SU-DHL-6 (cell line): ENCODE data around the gene DPP3.

Experiments
- H2AFZ ChIP-seq: fragments of 200-600 bp; sonication (generic); 2 replicates; pipeline ENCODE4 v1.6.1; 2014; ENCODE audit warnings: low read depth, mild to moderate bottlenecking, moderate library complexity, mixed read lengths, antibody characterized with exemption, low read length; ENCODE audit not compliant: severe bottlenecking
- H3F3A ChIP-seq: fragments of 200-600 bp; shearing (Covaris generic); 2 replicates; pipeline ENCODE4 v1.6.0; 2016; ENCODE audit warnings: antibody characterized with exemption, mild to moderate bottlenecking; ENCODE audit not compliant: insufficient read depth
- H3K27ac ChIP-seq: fragments of 200-600 bp; sonication (generic); 2 replicates; pipeline ENCODE4 v1.5.1; 2016; ENCODE audit warnings: low read depth, mild to moderate bottlenecking, low read length, moderate library complexity, mixed read lengths
- H3K27me3 ChIP-seq: fragments of 200-600 bp; sonication (generic), shearing (Covaris generic); 2 replicates; pipeline ENCODE4 v1.6.0; 2014; ENCODE audit warnings: mild to moderate bottlenecking, low read length
- H3K36me3 ChIP-seq: fragments of 200-600 bp; sonication (generic); 2 replicates; pipeline ENCODE4 v1.6.1; 2014; ENCODE audit warnings: mild to moderate bottlenecking, low read length, mixed read lengths
- H3K4me2 ChIP-seq: fragments of 300-600, 200-600 bp; shearing (Covaris generic), sonication (generic); 2 replicates; pipeline ENCODE4 v1.6.0; 2014; ENCODE audit warnings: low read length, low read depth, mild to moderate bottlenecking; ENCODE audit not compliant: poor library complexity, severe bottlenecking
- H3K4me3 ChIP-seq: fragments of 200-600 bp; sonication (generic); 2 replicates; pipeline ENCODE4 v1.5.1; 2014; ENCODE audit warnings: antibody characterized with exemption, low read length, mild to moderate bottlenecking, mixed read lengths; ENCODE audit not compliant: insufficient read depth, poor library complexity, severe bottlenecking
- H3K79me2 ChIP-seq: fragments of 200-600 bp; sonication (generic); 2 replicates; pipeline ENCODE4 v1.6.1; 2014; ENCODE audit warnings: mild to moderate bottlenecking, low read length, moderate library complexity; ENCODE audit not compliant: insufficient read depth
- H3K9ac ChIP-seq: fragments of 200-600 bp; sonication (generic); 2 replicates; pipeline ENCODE4 v1.7.0; 2014; ENCODE audit warnings: mild to moderate bottlenecking, low read length
- H3K9me2 ChIP-seq: fragments of 200-600 bp; sonication (generic); replicated peaks from 2 replicates; pipeline ENCODE4 v1.6.1; 2014; ENCODE audit warnings: low read length; ENCODE audit not compliant: insufficient read depth
- H3K9me3 ChIP-seq: fragments of 200-600 bp; sonication (generic); 2 replicates; pipeline ENCODE4 v1.6.1; 2014; ENCODE audit warnings: low read length, mixed read lengths; ENCODE audit not compliant: insufficient read depth
- H4K20me1 ChIP-seq: fragments of 200-600 bp; sonication (generic); 2 replicates; pipeline ENCODE4 v1.6.1; 2014; ENCODE audit warnings: low read depth, mild to moderate bottlenecking, antibody characterized with exemption, low read length, moderate library complexity, mixed read lengths
- CTCF ChIP-seq: fragments of 200-600 bp; sonication (generic); IDR thresholded peaks from one replicate; pipeline ENCODE4 v1.5.1; 2017; ENCODE audit warnings: antibody characterized with exemption, mild to moderate bottlenecking, low read length, moderate library complexity; ENCODE audit not compliant: insufficient read depth, poor library complexity, severe bottlenecking
- EZH2phosphoT487 ChIP-seq: fragments of 200-600 bp; sonication (generic), shearing (Covaris generic); conservative IDR thresholded peaks from 2 replicates; pipeline ENCODE4 v1.6.1; 2018; ENCODE audit warnings: mild to moderate bottlenecking, antibody characterized with exemption, low read length, moderate library complexity, mixed read lengths

The DPP3 gene

DNA sequence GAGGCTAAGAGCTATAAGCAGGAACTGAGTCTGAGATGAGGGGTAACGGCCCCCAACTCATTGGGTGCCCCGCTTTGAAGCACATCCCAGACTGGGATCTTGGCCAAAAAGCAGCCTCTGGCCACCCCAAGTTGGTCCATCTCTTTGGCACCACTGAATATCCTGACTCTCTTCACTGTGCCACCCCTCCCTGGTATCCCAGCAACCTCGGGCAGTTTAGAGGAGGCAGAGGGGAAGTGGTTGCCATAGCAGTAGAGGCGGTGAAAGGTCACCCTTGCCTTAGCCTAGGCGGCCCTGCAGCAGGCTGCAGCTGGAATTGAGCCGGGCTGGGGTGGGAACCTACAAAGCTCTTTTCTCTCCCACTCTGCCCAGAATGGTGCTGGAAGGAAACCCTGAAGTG lies 12.5 kb upstream of the DPP3 start:
- no peak overlapping the region for H3K9ac ChIP-seq

DNA sequence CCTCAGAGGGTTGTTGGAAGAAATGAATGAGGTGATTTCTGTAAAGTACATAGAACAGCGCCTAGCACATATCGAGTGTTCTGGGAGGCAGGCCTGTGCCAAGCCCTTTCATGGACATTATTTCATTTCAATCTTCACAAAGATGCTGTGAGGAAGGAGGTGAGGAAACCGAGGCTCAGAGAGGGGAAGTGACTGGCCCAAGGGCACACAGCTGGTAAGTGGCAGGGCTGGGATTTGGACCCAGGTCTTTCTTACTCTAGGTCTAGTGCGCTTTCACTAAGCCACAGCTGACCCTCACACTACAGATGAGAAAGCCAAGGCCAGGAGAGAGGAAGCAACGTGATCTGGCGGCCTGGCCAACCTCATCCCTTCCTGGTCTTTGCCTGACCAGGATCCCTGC lies 11.5 kb upstream of the DPP3 start:
- Histone ChIP-seq H3K27me3 (no peaks in the 10 kb centered on the region), H3K9me2 (no peaks in the 10 kb centered on the region), H3K27ac (no peak overlapping the region), H3K4me2 (no peak overlapping the region), H3K79me2 (no peaks in the 10 kb centered on the region), H3K4me3 (no peak overlapping the region), H4K20me1 (no peaks in the 10 kb centered on the region), H3F3A (peaks cover 10% of the 10 kb centered on the region), H2AFZ (no peak overlapping the region), H3K36me3 (no peaks in the 10 kb centered on the region), H3K9ac (no peak overlapping the region), H3K9me3 (no peaks in the 10 kb centered on the region)
- TF ChIP-seq CTCF (no peak), EZH2phosphoT487 (no peak)

More for the DNA sequence above, 12.5 kb upstream of the DPP3 start:
- no peaks in the 10 kb centered on the region for H3K27me3 ChIP-seq
- peak overlapping the region; percentile 70 for H3K4me2 ChIP-seq
- peaks cover 10% of the 10 kb centered on the region for H3F3A ChIP-seq
- no peak overlapping the region for H3K4me3 ChIP-seq
- no peaks in the 10 kb centered on the region for H3K9me2 ChIP-seq
- H3K9me3 ChIP-seq: no peaks in the 10 kb centered on the region
- no peaks in the 10 kb centered on the region for H3K79me2 ChIP-seq
- H3K27ac ChIP-seq: no peak overlapping the region
- H4K20me1 ChIP-seq: no peaks in the 10 kb centered on the region
- no peak for TF ChIP-seq CTCF
- no peak for TF ChIP-seq EZH2phosphoT487
- H3K36me3 ChIP-seq: no peaks in the 10 kb centered on the region
- H2AFZ ChIP-seq: no peak overlapping the region

DNA sequence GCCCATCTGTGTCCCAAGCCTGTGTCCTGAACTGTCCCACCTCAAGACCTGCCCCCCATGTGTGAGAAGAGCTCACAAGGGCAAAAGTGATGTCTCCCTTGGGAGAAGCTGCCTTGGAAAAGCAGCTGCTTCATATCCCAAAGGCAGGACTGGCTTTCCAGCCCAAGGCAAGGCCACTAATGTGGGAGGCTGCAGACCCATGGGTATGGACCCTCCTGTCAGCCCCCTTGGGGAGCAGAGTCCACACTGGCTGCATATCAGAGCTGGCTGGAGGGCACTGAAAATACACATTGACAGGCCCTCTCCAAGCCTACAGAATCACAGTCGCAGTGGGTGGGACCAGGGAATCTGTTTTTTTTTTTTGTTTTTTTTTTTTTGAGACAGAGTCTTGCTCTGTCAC lies 10.8 kb upstream of the DPP3 start:
- Histone ChIP-seq H3K9me3 (no peaks in the 10 kb centered on the region), H3K27me3 (no peaks in the 10 kb centered on the region), H3K27ac (no peak overlapping the region), H3F3A (peaks cover 10% of the 10 kb centered on the region), H2AFZ (no peak overlapping the region), H3K79me2 (no peaks in the 10 kb centered on the region), H4K20me1 (no peaks in the 10 kb centered on the region), H3K4me3 (no peak overlapping the region), H3K9ac (no peak overlapping the region), H3K9me2 (no peaks in the 10 kb centered on the region), H3K4me2 (no peak overlapping the region), H3K36me3 (no peaks in the 10 kb centered on the region)
- TF ChIP-seq CTCF (no peak), EZH2phosphoT487 (no peak)
